ENCODE measurements around the gene FHIT.

Gene FHIT

GRCh38 chr3:61251174-61251972, at the start of gene FHIT:
Gene FHIT (minus strand): TSS chr3:61251452.
- DNase-seq (ENCODE audit: low read depth), result peak; percentile 89

DNA sequence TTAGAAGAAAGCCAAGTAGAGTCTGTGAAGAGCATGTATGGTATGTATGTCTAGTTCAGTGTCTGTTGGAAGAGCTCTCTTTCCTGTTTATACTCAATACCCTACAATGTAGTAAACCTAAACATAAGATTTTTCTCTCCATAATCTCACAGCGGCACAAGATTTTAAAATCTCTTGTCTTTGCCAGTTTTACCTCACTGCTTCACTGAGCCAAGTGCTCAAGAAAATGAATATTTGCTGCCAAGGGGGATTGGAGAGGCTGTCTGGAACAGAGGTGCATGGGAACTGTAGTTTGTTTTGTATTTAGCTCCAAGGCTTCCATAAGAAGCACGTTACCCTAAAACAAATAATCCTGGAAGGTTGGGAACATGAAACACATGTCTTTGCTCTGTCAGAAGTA, 49.5 kb upstream of the FHIT start:
- no peak for DNase-seq (ENCODE audit: low read depth)

DNA sequence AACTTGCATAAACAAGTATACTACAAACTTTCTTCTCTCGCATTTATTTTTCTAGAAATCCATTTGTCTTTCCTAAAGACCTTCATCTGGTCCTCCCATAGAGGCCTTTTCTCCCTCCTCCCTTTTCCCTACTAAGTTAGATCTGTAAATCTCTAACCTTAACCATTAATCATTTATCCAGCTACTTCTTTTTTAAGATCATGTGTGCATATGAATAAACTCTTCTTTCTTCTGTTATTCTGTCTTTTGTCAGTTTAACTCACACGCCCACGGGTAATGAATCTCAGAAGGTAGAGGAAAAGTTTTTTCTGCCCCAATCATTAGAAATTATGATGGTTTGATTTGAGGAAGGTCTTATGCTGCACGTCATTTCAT, 48.7 kb upstream of the FHIT start:
- no peak for DNase-seq (ENCODE audit: low read depth)

DNA sequence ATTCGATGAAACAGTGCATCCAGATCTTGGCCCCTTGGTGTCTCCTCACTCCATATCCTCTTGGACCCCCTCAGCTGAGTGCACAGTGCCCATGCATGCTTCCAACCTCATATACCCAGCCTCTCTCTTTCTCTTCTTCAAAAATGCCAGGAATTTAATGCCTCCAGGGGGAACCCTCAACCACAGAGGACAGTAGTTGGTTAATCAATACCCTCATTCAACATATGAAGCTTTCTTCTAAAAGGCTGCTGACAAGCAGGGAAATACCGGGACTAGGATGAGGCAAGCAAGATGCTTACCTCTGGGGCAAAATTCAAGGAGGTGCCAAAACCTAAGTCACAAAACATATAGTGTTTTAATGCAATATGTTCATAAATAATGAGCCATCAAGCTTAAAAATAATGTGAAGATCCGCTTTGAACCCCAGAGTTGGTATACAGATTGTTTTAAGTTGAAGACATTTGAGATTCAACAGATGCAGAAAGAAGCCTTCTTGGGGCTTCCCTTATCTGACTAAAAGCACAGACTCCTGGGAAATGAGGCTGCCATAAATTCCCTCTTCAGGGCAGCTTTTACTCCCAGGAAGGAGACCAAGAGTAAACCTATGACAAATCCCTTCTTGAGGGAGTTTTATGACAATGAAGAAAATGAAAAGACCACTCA, 48.2 kb upstream of the FHIT start:
- no peak for DNase-seq (ENCODE audit: low read depth)

DNA sequence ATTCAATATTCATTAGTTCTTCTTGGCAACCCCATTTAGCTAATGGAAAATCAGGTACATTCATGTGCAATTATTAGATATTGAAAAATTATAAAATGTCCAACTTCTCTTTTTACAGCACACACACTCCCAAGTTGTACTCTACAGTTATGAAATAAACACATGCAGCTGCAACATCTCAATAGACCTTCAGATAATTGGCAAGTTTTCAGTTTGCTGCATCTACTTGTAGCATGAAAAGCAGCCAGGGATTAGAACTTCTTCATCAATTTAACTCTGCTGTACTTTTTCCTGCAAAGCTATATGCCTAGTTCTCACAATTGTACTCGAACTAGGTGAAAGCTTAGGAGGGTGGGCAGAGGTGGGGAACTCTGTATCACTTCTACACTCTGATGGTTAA, 46.6 kb upstream of the FHIT start:
- no peak for DNase-seq (ENCODE audit: low read depth)

- no peak for DNase-seq (ENCODE audit: low read depth)
Measured at GRCh38 chr3:61288446-61288845, 37.2 kb upstream of the FHIT start.

GRCh38 chr3:61283876-61284275, 32.6 kb upstream of the FHIT start:
- no peak for DNase-seq (ENCODE audit: low read depth)

- no peak for DNase-seq (ENCODE audit: low read depth)
Measured at GRCh38 chr3:61278713-61279112, 27.5 kb upstream of the FHIT start.

DNA sequence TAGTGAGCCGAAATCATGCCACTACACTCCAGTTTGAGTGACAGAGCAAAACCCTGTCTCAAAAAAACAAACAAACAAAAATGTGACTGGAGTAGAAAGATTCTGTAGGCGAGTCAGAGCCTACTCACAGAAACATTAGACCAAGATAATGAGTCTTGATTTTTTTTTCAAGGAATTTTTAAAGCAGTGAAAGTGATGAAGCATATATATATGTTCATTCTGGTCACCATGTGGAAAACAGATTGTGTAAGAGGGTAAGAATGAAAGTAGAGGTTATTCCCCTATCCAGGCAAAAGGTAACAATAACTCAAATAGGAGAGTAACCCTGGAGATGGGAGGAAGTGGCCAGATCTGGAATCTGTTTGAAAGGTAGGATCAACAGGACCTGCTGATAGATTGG, 26.2 kb upstream of the FHIT start:
- DNase-seq (ENCODE audit: low read depth), result no peak

DNA sequence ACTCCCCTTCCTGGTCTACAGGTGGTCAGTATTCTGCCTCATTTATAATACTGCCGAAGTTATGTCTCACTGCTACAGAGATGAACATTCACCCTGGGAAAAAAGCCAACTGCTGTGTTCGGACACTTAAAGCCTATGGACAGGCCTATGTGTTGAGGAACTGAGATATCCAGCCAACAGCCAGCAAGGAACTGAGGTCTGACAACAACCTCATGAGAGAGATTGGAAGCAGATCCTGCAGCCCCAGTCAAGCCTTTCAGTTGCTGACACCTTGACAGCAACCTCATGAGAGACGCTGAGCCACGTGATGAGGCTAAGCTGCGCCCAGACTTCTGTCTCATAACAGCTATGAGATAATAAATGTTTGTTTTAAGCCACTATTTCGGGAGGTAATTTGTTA, 18.2 kb upstream of the FHIT start:
- DNase-seq (ENCODE audit: low read depth), result no peak

- no peak for DNase-seq (ENCODE audit: low read depth)
Measured at GRCh38 chr3:61268644-61269043, 17.4 kb upstream of the FHIT start.

DNA sequence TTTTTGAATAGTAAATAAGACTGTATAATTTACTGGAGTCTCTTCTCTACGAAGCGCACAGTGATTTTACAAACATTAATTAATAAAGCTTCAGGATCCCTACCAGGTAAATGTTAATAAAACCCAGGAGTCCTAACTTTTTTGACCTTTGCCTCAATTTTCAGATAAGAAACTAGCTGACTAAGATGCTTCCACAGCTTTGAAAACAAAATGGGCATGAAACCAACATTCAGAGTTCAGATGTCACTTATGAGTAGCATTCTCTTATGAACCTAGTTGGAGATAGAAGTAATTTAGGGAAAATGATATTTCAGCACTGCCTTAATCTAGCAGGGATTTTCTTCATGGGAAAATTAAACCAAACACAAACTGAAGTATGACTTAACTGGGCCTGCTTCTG, 13.0 kb upstream of the FHIT start:
- no peak for DNase-seq (ENCODE audit: low read depth)

DNA sequence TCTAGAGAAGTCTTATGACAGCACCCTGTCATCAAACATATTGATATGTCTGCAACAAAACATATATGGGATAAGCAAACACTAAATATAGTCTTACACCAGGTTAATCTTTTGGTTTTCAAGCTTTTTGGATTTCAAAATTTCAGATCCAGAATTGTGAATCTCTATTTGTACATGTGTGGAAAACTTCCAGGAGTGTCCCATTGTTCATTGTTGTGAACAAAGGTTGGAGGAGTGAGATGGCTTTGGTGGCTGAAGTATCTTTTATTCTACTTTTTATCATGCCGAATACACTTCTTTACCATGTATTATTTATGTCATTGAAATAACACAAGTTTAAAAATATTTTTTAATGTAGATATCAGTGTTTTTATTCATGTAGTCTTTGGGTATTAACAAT, 5.9 kb upstream of the FHIT start:
- DNase-seq (ENCODE audit: low read depth), result no peak

DNA sequence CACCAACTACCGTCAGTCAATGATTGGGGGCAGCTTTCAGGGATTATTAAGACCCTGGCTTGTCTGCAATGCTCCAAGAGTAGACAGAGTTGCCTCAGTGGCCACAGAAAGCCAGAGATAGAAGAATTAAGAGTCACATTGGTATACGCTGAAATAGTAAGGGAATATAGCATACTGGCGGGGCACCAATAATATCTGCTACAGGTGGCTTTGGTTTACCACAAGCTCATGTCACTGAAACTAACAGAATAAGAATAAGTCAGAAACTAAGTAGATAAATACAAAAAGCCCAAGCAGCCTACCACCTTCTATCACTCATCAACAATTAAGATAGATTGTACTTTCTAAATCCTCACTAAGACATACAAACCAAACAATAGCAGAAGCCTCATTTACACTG, 2.5 kb upstream of the FHIT start:
- no peak for DNase-seq (ENCODE audit: low read depth)

DNA sequence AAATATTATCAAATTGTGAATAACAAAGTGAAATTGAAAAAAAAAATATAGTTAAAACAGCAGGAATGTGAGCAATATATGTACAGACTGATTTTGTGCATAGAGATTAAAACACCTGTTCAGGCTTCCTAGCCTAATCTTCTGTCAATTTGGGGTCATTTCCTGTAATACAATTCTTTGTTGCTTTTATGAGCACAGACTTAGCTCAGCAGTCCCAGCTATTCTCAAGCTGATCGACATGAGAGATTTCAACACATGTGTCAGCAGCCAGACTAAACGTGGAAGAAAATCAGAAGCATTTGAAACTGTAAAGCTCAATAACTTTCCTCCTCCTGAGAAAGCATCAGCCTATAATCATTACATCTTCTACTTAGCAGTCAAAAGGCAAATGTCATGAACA, 1.6 kb upstream of the FHIT start:
- DNase-seq (ENCODE audit: low read depth), result no peak

GRCh38 chr3:61250784-61251173, 473 bp downstream of the FHIT start:
- DNase-seq (ENCODE audit: low read depth), result peak; percentile 15

- no peak for DNase-seq (ENCODE audit: low read depth)
Measured at GRCh38 chr3:61248496-61248895, 2.8 kb downstream of the FHIT start.

DNA sequence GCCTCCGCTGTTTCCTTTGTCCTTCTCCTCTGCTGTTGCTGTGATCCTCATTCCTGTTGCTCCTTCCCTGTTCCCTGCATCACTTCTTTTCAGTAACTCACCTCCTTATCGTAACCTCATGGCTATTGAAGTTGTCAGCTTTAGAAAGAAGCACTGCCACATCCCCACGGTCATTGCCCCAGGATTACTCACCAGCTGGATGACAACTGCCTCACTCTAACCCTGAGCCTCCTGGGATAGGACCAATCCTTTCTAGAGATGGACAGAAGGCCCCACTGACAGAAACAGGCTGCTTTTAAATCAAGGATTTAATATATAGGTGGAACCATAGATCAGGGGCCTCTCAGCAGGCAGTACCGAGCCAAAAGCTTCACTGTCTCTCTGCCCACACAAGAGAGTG, 4.1 kb downstream of the FHIT start:
- DNase-seq (ENCODE audit: low read depth), result no peak

GRCh38 chr3:61239871-61240270, 11.4 kb downstream of the FHIT start:
- no peak for DNase-seq (ENCODE audit: low read depth)

DNA sequence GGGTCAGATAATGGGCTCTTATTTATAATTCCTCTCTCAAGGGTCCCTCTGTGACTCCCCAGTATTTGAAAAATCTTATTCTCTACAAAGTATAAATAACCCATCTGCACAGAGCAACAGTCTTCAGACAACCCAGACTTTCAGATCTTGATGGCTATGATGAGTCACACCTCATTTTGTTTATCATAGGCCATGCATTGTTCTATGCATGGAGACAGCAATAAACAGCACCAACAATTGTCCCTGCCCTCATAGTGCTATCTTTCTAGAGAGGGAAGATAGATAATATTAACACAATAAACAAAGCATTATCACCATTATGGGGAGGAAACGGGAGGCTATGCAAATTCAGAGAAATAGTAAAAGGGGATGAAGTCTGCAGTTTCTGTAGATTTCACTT, 13.4 kb downstream of the FHIT start:
- no peak for DNase-seq (ENCODE audit: low read depth)

- DNase-seq (ENCODE audit: low read depth), result no peak
Measured at GRCh38 chr3:61236556-61236955, 14.7 kb downstream of the FHIT start.

GRCh38 chr3:61233746-61234145, 17.5 kb downstream of the FHIT start:
- no peak for DNase-seq (ENCODE audit: low read depth)

DNA sequence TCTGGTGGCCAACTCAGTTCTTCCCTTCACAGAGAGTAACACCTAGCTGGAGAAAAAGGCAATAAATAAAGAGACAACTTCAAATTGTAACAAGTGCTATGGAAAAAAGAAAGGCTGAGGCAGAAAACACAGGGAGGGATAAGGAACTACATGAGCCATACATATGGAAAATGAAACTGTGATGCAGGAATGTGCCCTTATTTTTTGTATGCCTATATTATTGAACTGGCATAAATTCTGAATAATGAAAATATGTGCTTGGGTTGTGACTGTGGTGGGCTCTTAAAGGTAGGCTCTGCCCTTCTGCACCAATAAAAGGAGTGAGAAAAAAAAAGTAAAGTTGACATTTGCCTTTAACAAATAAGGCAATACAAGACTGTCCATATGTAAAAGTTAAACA, 19.6 kb downstream of the FHIT start:
- DNase-seq (ENCODE audit: low read depth), result no peak

GRCh38 chr3:61227799-61228198, 23.5 kb downstream of the FHIT start:
- no peak for DNase-seq (ENCODE audit: low read depth)
